Subcutaneous abdominal adipose tissue (tissue), 5 donors: Measurements from ENCODE around the gene GREB1.

Experiments used
- H3K27ac ChIP-seq: one replicate; pipeline ENCODE4 v1.7.0; 2013; ENCODE audit warnings: low read depth, mild to moderate bottlenecking, inconsistent platforms, low read length, moderate library complexity
- H3K27me3 ChIP-seq, 5 donors: one replicate each; pipeline ENCODE4 v1.7.0; 2013; ENCODE audit warnings: low read length in 5 of 5, inconsistent platforms in 1 of 5; ENCODE audit not compliant: control insufficient read depth in 5 of 5, insufficient read depth in 4 of 5
- H3K36me3 ChIP-seq, 5 donors: one replicate each; pipeline ENCODE4 v1.7.0; 2013; ENCODE audit warnings: low read length in 5 of 5; ENCODE audit not compliant: control insufficient read depth in 5 of 5, insufficient read depth in 5 of 5
- H3K4me1 ChIP-seq, 5 donors: one replicate each; pipeline ENCODE4 v1.7.0; 2013; ENCODE audit warnings: low read length in 5 of 5, mild to moderate bottlenecking in 3 of 5, moderate library complexity in 1 of 5; ENCODE audit not compliant: control insufficient read depth in 5 of 5, insufficient read depth in 5 of 5
- H3K4me3 ChIP-seq, 5 donors: one replicate each; pipeline ENCODE4 v1.7.0; 2013; ENCODE audit warnings: low read length in 5 of 5, low read depth in 1 of 5
- H3K9ac ChIP-seq, 5 donors: one replicate each; pipeline ENCODE4 v1.7.0; 2013; ENCODE audit warnings: low read length in 5 of 5, mild to moderate bottlenecking in 4 of 5, moderate library complexity in 3 of 5
- H3K9me3 ChIP-seq, 5 donors: one replicate each; pipeline ENCODE4 v1.7.0; 2013; ENCODE audit warnings: low read length in 5 of 5; ENCODE audit not compliant: control insufficient read depth in 5 of 5
- donor health status: healthy.
- donor health status: healthy.
- donor health status: healthy.
- donor health status: healthy.
- donor health status: healthy.

Gene GREB1

DNA sequence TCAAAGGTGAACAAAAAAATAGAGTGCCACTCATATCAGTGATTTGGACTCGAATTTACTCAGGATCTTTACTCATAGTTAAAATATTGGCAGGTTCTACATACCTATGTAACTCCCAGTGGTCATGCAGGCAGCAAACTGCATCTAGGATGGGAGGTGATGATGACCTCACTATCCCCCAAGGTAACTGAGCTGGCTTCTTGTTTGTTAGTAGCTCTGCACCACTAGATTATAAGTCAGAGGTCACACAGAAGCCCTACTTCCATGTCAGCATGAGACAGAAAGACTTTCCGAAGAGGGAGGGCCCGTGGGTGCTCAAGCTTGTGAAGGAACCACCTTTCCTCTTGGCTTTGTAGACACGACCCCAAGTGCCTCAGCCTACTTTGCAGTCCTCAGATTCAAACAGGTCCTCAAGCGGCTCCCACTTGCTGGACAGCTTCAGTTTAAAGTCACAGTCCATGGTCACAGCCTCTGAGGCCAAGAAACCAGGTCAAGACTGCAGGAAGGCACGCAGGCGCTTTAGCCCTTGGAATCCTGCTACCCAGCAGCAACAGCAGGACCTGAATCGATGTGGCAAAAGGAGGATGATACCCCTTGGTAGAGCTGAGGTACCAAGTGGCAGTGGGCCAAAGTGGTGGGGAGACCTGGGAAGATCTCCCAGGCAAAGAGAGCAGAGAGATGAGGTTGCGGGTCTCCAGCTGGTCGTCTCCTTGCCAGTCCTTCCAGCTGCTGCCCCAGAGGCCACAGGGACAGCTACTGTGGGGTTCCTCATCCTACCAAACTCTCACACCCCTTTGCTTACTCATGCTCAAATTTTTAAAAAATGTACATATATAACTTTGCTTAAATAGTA is 131.9 kb downstream of the GREB1 start:
- Histone ChIP-seq H3K9me3 (peaks cover 0 to 6% (median 0%) of the 10 kb centered on the region in 5 donors), H3K4me3 (no peak overlapping the region), H3K36me3 (no peaks in the 10 kb centered on the region), H3K9ac (no peak overlapping the region), H3K27ac (no peak overlapping the region), H3K4me1 (peaks cover 1 to 11% (median 7%) of the 10 kb centered on the region in 5 donors), H3K27me3 (peaks cover 0 to 26% (median 9%) of the 10 kb centered on the region in 5 donors)

DNA sequence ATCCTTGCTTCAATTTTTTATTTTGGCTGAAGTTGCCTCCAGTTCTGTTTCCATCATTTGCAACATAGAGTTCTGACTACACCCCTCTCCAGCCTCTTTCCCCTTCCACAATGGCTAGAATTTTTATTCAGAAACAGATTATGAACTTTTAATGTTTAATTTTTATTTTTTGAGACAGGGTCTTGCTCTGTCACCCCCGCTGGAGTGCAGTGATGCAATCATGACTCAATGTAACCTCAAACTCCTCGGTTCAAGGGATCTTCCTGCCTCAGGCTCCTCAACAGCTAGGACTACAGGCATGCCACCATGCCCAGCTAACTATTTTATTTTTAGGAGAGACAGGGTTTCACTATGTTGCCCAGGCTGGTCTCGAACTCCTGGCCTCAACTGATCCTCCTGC is 133.3 kb downstream of the GREB1 start:
- H3K4me3 ChIP-seq, result no peak overlapping the region
- H3K36me3 ChIP-seq, result no peaks in the 10 kb centered on the region
- peaks cover 0 to 6% (median 0%) of the 10 kb centered on the region in 5 donors for H3K9me3 ChIP-seq
- no peak overlapping the region for H3K9ac ChIP-seq
- no peak overlapping the region for H3K27ac ChIP-seq
- peaks cover 1 to 11% (median 7%) of the 10 kb centered on the region in 5 donors for H3K4me1 ChIP-seq
- peaks cover 0 to 19% (median 9%) of the 10 kb centered on the region in 5 donors for H3K27me3 ChIP-seq

DNA sequence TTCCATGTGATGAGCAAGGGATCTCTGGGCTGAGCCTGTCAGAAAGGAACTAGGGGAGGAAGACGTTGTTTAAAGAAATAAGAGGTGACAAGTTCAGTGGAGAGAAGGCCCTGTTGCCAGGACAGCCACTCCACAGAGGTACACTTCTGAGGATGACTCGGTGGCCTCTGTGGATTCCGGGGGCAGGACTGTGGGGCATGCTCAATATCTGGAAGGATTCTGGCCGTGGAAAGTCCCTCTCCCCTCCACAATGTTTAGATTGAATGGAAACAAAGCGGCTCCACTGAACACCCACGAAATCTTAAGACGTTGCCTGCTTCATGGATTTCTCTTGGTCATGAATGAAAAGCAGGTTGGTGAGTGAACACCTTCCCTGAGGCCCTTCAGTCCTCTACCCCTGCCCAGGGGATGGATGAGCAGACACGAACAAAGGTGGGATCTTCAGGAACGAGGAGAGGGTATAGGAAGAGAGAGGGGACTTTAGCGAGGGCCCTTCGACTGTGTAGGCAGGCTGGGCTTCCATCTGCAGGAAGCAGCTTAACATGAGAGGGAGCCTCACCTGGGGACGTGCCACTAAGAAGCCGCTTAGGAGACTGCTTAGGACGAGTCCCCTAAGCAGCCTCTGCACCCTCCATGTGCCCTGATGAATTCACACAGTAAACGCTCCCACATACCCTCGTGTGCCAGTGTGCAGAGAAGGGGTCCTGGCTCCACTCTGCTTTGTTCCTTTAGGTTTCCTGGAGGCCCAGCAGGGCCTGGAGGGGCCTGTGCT is 134.2 kb downstream of the GREB1 start:
- Histone ChIP-seq H3K27me3 (peaks cover 0 to 19% (median 9%) of the 10 kb centered on the region in 5 donors), H3K4me1 (peaks cover 1 to 11% (median 7%) of the 10 kb centered on the region in 5 donors), H3K36me3 (no peaks in the 10 kb centered on the region), H3K4me3 (no peak overlapping the region), H3K27ac (no peak overlapping the region), H3K9me3 (peaks cover 0 to 1% (median 0%) of the 10 kb centered on the region in 5 donors), H3K9ac (no peak overlapping the region)

DNA sequence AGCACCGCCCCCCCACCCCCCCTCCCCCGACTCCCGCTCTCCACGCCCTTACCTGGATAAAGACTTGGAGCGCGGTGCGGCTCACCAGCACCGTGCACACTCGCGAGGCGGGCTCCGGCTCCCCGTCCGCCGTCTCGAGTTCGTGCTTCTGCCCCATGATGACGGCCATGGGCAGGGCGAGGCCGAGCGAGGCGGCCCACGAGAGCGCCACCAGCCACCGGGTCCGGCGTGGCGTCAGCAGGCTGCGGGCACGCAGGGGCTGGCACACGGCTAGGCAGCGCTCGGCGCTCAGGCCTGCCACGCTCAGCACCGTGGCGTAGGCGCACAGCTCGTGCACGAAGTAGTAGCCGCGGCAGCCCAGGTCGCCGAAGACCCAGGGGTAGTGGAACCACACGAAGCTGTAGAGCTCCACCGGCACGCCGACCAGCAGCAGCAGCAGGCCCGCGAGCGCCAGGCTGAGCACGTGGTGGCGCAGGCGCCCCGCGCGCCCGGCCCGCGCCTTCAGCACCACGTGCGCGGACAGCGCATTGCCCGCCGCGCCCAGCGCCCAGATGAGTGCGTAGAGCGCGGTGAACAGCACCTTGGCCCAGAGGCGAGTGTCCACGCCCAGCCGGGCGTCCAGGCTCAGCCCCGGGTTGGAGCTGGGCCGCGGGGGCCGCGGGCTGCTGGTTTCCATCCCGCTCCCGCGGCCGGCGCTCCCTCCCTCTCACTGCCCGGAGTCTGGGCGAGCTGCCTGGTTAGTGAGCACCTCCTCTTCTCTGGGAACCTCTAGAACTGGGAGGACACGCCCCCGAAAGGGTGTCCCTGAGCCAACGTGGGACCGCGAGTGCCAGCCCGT is 135.8 kb downstream of the GREB1 start, which contains the start of gene NTSR2:
TSS of gene NTSR2 (minus strand) at position 742 of the 838 bp plus-strand sequence. CDS start at position 676, 66 bp downstream.
- Histone ChIP-seq H3K4me3 (peak within 1 kb of the TSS in 1 of 5 donors; percentile 28), H3K9me3 (no peaks in the 10 kb centered on the region), H3K27ac (no peak within 1 kb of the TSS), H3K36me3 (no peaks in the 10 kb centered on the region), H3K9ac (no peak within 1 kb of the TSS), H3K27me3 (peaks cover 0 to 18% (median 10%) of the 10 kb centered on the region in 5 donors), H3K4me1 (peaks cover 1 to 11% (median 7%) of the 10 kb centered on the region in 5 donors)

DNA sequence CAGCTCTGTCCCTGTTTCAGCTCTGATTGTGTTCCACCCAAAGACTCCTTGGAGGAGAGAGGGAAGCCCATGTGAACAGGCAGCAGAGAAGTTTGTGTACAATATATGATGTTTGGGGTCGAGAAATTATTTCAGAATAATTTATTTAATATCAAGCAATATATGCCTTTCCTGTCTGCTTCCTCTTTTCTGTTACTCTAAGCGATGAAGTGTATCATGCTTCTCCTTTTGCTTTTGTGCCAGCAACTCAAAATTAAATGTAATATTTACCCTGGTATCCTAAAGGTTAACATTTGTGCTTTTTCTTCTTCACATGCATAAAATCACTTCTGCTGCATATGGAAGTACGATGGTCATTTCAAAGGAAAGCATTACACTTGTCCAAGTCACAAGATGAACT is 138.6 kb downstream of the GREB1 start:
- H3K4me3 ChIP-seq, result no peak overlapping the region
- peaks cover 0 to 2% (median 0%) of the 10 kb centered on the region in 5 donors for H3K9me3 ChIP-seq
- H3K9ac ChIP-seq, result no peak overlapping the region
- peaks cover 1 to 12% (median 11%) of the 10 kb centered on the region in 5 donors for H3K4me1 ChIP-seq
- no peak overlapping the region for H3K27ac ChIP-seq
- peaks cover 6 to 34% (median 16%) of the 10 kb centered on the region in 5 donors for H3K27me3 ChIP-seq
- H3K36me3 ChIP-seq, result no peaks in the 10 kb centered on the region

DNA sequence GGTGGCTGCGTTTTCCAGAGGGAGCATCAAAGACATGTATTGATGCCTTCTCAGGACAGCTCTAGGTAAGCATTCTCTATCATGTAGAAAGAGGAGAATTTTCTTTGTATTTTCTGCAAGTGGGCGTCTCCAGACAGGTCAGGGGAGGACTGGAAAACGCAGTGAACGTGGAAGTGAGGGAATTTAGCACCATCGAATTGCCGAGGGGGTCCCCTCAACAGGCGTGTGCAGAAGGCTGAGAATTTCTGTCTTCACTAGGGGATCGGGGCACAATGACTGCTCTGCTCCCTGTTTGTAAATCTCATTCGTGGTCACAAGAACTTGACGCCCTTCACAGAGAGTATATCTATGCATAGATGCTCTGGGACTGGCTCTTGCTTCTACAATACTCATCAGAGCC is 141.1 kb downstream of the GREB1 start:
- Histone ChIP-seq H3K4me1 (peaks cover 0 to 7% (median 5%) of the 10 kb centered on the region in 5 donors), H3K9ac (no peak overlapping the region), H3K4me3 (no peak overlapping the region), H3K36me3 (no peaks in the 10 kb centered on the region), H3K27ac (no peak overlapping the region), H3K9me3 (peaks cover 0 to 2% (median 0%) of the 10 kb centered on the region in 5 donors), H3K27me3 (peaks cover 10 to 37% (median 16%) of the 10 kb centered on the region in 5 donors)

DNA sequence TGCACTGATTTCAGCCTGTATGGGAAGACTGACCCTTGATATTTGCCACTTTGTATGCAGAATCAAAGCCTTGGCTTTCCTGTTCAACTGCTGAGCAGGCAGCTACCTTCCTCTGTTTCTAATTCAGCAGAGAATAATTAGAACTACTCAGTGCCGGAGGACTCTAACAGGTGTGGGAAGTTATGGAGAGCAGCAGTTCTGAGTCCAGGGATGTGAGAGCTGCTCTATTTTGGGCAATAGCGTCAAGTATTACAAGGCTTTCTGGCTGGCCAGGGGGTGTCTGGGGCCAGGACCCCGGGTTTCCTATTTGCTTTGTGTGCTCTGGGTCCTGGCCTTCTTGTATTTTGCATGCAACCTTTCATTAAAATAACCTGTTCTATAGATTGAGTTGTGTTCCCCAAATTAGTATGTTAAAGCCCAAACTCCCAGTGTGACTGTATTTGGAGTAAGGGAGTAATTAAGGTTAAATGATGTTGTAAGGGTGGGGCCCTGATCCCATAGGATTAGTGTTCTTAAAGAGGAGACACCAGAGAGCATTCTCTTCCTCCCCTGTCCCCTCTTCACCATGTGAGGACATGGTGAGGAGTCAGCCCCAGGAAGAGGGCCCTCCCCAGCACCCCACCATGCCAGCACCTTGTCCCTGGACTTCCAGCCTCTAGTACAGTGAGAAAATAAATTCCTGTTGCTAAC is 141.7 kb downstream of the GREB1 start:
- Histone ChIP-seq H3K4me1 (peaks cover 0 to 5% (median 0%) of the 10 kb centered on the region in 5 donors), H3K36me3 (no peaks in the 10 kb centered on the region), H3K4me3 (no peak overlapping the region), H3K9me3 (peaks cover 0 to 2% (median 0%) of the 10 kb centered on the region in 5 donors), H3K27ac (no peak overlapping the region), H3K27me3 (peaks cover 10 to 31% (median 16%) of the 10 kb centered on the region in 5 donors), H3K9ac (no peak overlapping the region)

DNA sequence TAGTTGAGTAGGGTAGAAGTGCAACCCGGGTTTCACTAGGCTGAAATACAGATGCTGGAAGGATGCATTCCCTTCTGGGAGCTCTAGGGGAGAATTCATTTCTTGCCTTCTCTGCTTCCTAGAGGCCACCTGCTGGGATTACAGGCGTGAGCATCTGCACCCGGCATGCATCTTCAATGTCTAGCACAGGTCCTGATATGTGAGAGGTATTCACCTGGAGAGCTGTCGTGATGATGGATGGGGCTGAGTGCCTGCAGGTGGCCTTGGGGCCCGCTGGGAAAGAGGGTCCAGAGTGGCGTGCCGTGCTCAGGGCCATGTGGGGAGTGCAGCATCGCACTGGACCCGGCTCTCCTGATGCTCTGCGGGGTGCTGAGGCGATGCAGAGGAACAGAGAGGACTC is 142.8 kb downstream of the GREB1 start:
- peaks cover 10 to 30% (median 16%) of the 10 kb centered on the region in 5 donors for H3K27me3 ChIP-seq
- H3K4me3 ChIP-seq, result no peak overlapping the region
- H3K4me1 ChIP-seq, result peaks cover 0 to 5% (median 0%) of the 10 kb centered on the region in 5 donors
- no peak overlapping the region for H3K27ac ChIP-seq
- peaks cover 0 to 2% (median 0%) of the 10 kb centered on the region in 5 donors for H3K9me3 ChIP-seq
- H3K36me3 ChIP-seq, result no peaks in the 10 kb centered on the region
- no peak overlapping the region for H3K9ac ChIP-seq
